Right lobe of liver (tissue), 4 donors: Measurements from ENCODE around the gene PNRC1.
A peak's percentile ranks its signal among the peaks of the same experiment; 100 is the strongest.

Experiments
- POLR2A ChIP-seq: fragments of 450-650 bp; IDR thresholded peaks from one replicate; pipeline ENCODE4 v1.6.1; 2017; ENCODE audit warnings: antibody characterized with exemption, mild to moderate bottlenecking
- TF ChIP-seq, protein P1 (sequence below), 4 donors: fragments of 200-600 bp in 3 of 4; fragments of 450-650 bp in 1 of 4; IDR thresholded peaks; one replicate each; pipeline versions ENCODE4 v1.5.1 to v1.8.0; 2016 to 2022; ENCODE audit warnings: antibody characterized with exemption in 4 of 4, mild to moderate bottlenecking in 2 of 4
- donor health status: DM: no; HTN: no; CAD: no.
- donor health status: DM: no; HTN: no; CAD: no.
- donor health status: DM: no; HTN: yes; CAD: no.

DNA sequence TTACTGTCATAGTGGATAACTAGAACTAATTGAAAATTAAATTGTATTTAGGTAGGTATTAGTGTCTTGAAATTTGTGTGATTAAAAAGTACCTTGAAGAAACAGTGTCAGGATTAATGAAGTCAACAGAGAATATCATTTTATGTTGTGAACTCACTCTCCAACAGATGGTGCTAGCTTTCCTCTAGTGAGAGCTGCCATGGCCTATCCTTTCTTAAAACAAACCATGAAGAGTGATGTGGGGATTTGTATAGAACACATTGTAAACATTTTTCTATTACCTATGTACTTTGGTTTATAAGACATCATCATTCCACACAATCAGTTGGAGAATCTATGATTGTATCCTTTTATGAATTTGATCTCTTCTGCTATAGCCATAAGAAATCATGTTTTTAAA, 42.1 kb downstream of the PNRC1 start:
- TF ChIP-seq, protein P1, sequence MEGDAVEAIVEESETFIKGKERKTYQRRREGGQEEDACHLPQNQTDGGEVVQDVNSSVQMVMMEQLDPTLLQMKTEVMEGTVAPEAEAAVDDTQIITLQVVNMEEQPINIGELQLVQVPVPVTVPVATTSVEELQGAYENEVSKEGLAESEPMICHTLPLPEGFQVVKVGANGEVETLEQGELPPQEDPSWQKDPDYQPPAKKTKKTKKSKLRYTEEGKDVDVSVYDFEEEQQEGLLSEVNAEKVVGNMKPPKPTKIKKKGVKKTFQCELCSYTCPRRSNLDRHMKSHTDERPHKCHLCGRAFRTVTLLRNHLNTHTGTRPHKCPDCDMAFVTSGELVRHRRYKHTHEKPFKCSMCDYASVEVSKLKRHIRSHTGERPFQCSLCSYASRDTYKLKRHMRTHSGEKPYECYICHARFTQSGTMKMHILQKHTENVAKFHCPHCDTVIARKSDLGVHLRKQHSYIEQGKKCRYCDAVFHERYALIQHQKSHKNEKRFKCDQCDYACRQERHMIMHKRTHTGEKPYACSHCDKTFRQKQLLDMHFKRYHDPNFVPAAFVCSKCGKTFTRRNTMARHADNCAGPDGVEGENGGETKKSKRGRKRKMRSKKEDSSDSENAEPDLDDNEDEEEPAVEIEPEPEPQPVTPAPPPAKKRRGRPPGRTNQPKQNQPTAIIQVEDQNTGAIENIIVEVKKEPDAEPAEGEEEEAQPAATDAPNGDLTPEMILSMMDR (IDR thresholded peaks at IDR 0.05): peak; percentile 54 to 62 (median 60)
- no peak for TF ChIP-seq POLR2A
